ENCODE measurements around the gene FGFR4.

The FGFR4 gene

DNA sequence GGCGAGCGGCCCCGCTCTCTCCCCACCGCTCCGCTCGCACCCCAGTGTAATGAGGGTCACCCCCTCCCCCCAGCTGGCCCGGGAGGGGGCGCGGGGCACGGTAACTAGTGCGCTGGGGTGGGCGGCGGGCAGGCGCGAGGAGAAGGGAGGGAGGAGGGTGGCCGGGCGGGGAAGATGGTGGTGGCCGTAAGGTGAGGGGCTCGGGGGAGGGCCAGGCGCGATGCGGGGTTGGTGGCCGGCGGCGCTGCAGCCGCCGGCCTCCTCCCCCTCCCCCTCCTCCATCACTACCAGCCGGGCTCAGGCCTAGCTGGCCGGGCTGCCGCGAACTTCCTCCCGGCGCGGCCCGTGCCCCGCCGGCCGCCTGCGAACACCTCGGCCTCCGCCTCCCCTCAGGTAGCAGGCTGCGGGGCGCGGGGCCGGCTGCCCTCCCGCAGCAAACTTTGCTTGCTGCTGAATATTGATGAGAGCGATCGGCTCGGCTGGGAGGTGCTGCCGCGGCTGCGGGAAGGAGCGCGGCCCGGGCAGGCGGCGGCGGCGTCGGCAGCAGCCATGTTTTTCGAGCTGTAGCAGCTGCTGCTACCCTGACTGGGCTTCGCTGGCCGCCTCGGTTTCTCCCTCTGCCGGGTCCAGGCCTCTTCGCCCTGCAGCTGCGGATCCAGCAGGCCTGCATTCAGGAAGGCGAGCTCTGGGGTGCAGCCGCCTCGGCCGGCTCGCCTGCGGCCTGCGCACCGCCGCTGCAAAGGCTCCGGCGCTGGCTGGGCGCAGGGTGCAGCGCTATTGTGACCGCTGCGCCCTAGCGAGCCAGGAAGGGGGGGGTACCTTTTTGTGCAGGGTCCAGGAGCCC, 47.4 kb downstream of the FGFR4 start:
- DNase-seq (ENCODE audit: insufficient read length, low spot score) (no peak), FAIRE-seq (peak; percentile 28)
- TF ChIP-seq POLR2A (IDR thresholded peaks at IDR 0.05; ENCODE audit: low read depth, low read length) (peak; percentile 50; the same call in 1 of the 2 replicates), PAX5 (IDR thresholded peaks at IDR 0.05; ENCODE audit: insufficient read depth, low read length, severe bottlenecking) (no peak), TAF1 (IDR thresholded peaks at IDR 0.05; ENCODE audit: low read depth, low read length) (peak; percentile 67; the same call in 1 of the 2 replicates), POLR2AphosphoS5 (IDR thresholded peaks at IDR 0.05; ENCODE audit: low read depth, low read length) (peak; percentile 40), SPI1 (IDR thresholded peaks at IDR 0.05; ENCODE audit: low read depth, low read length) (peak; percentile 40; the same call in 1 of the 2 replicates), POU2F2 (IDR thresholded peaks at IDR 0.05; ENCODE audit: low read depth, low read length) (no peak)

DNA sequence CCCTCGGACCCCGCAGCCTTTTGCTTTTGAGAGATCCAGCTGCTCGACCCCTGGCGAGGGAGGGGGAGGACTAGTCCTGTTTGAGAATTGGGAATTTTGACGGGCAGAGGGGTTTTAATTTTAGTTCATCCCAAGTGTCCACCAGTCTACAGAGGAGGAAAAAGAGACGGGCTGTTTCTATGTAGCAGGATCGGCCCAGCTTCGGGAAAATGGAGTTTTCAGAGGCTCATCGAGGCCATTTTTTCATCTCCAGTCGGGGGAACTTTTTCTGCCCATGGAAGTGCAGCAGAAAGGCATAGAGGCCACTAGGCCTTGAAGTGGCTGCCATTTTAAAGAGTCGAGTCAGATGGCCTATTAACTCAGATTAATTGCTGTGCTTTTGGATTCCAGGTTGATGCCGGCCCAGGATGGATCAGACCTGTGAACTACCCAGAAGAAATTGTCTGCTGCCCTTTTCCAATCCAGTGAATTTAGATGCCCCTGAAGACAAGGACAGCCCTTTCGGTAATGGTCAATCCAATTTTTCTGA, 48.0 kb downstream of the FGFR4 start:
- TF ChIP-seq POLR2A (IDR thresholded peaks at IDR 0.05; ENCODE audit: low read depth, low read length) (no peak), PAX5 (IDR thresholded peaks at IDR 0.05; ENCODE audit: insufficient read depth, low read length, severe bottlenecking) (no peak), POU2F2 (IDR thresholded peaks at IDR 0.05; ENCODE audit: low read depth, low read length) (no peak), TAF1 (IDR thresholded peaks at IDR 0.05; ENCODE audit: low read depth, low read length) (no peak), SPI1 (IDR thresholded peaks at IDR 0.05; ENCODE audit: low read depth, low read length) (no peak), POLR2AphosphoS5 (IDR thresholded peaks at IDR 0.05; ENCODE audit: low read depth, low read length) (no peak)
- FAIRE-seq (no peak), DNase-seq (ENCODE audit: insufficient read length, low spot score) (no peak)

DNA sequence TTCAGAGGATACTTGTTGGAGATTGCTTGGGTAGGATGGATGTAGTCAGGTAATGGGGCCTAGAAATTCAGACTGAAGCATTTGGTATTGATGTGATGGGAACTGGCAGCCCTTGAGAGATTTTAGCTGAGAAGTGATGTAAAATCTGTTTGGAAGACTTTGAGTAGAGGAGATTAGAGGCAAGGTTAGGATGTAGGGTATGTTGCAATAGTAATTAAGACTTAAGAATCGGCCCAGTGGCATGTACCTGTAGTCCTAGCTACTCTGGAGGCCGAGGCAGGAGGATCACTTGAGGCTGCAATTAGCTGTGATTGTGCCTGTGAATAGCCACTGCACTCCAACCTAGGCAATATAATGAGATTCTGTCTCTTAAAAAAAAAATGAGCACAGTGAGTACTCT, 53.6 kb downstream of the FGFR4 start:
- no peak for FAIRE-seq
- DNase-seq (ENCODE audit: insufficient read length, low spot score): no peak

DNA sequence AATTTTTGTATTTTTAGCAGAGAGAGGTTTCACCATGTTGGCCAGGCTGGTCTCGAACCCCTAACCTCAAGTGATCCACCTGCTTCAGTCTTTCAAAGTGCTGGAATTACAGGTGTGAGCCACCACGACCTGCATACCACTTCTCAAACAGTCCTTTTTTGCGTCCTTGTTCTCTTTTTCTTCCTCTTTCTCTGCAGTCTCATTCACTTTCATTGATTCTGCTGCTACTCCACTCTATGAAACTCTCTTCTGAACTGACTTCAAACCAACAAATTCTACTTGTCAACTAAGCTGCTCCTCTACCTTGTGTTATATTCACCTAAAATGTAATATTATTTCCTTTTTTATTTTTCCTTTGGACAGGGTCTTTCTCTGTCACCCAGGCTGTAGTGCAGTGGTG, 54.8 kb downstream of the FGFR4 start:
- DNase-seq (ENCODE audit: insufficient read length, low spot score) (no peak), FAIRE-seq (no peak)
- TF ChIP-seq TAF1 (IDR thresholded peaks at IDR 0.05; ENCODE audit: low read depth, low read length): no peak
- no peak for TF ChIP-seq PAX5 (IDR thresholded peaks at IDR 0.05; ENCODE audit: insufficient read depth, low read length, severe bottlenecking)
- TF ChIP-seq SPI1 (IDR thresholded peaks at IDR 0.05; ENCODE audit: low read depth, low read length): no peak
- TF ChIP-seq POLR2A (IDR thresholded peaks at IDR 0.05; ENCODE audit: low read depth, low read length): no peak
- no peak for TF ChIP-seq POU2F2 (IDR thresholded peaks at IDR 0.05; ENCODE audit: low read depth, low read length)

More for the DNA sequence above, 53.6 kb downstream of the FGFR4 start:
- TF ChIP-seq POLR2AphosphoS5 (IDR thresholded peaks at IDR 0.05; ENCODE audit: low read depth, low read length): no peak
- no peak for TF ChIP-seq TAF1 (IDR thresholded peaks at IDR 0.05; ENCODE audit: low read depth, low read length)
- no peak for TF ChIP-seq PAX5 (IDR thresholded peaks at IDR 0.05; ENCODE audit: insufficient read depth, low read length, severe bottlenecking)
- TF ChIP-seq POLR2A (IDR thresholded peaks at IDR 0.05; ENCODE audit: low read depth, low read length): no peak
- TF ChIP-seq POU2F2 (IDR thresholded peaks at IDR 0.05; ENCODE audit: low read depth, low read length): no peak
- TF ChIP-seq SPI1 (IDR thresholded peaks at IDR 0.05; ENCODE audit: low read depth, low read length): no peak

DNA sequence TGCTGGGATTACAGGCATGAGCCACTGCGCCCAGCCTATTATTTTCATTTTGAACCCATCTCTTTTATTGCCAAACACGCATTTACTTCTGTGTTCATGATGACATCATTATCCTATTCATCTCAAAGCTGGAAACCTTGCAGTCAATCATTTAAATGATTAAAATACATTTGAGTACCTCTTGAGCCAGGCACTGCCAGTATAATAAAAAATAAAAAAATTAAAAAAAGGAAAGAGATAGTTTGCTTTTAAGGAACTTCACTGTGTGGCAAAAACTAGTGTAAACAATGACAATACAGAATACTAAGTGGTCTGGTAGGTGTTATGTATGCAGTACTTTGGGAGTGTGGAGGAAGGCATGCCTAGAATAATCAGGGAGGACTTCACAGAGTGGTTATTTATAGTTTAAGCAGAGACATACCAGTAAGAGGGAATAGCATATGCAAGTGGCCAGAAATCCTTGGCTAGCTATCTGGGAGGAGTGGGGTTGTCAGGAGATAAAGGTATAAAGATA, 55.4 kb downstream of the FGFR4 start:
- DNase-seq (ENCODE audit: insufficient read length, low spot score): no peak
- FAIRE-seq: no peak

DNA sequence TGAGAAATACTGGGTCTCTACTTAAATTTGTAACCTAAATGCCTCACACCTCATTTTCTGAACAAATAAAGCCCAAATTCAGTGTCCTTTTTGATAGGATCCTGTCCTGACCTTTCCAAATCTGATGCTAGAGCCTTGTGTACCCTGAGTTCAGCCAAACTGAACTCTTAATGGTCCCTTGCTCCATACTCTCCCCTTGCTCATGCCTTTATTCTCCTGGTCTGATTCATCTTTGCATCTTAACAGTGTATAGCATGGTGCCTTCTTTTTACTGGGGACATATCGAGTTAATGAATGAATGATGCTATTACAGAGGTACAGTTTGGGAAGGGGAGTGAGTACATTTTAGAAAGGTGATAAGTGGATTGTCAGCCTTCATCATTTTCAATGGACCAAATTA, 56.1 kb downstream of the FGFR4 start:
- no peak for DNase-seq (ENCODE audit: insufficient read length, low spot score)
- no peak for FAIRE-seq
- no peak for TF ChIP-seq TAF1 (IDR thresholded peaks at IDR 0.05; ENCODE audit: low read depth, low read length)

More for the DNA sequence above, 55.4 kb downstream of the FGFR4 start:
- no peak for TF ChIP-seq POLR2AphosphoS5 (IDR thresholded peaks at IDR 0.05; ENCODE audit: low read depth, low read length)
- no peak for TF ChIP-seq SPI1 (IDR thresholded peaks at IDR 0.05; ENCODE audit: low read depth, low read length)
- no peak for TF ChIP-seq POU2F2 (IDR thresholded peaks at IDR 0.05; ENCODE audit: low read depth, low read length)
- TF ChIP-seq POLR2A (IDR thresholded peaks at IDR 0.05; ENCODE audit: low read depth, low read length): no peak
- no peak for TF ChIP-seq PAX5 (IDR thresholded peaks at IDR 0.05; ENCODE audit: insufficient read depth, low read length, severe bottlenecking)
- TF ChIP-seq TAF1 (IDR thresholded peaks at IDR 0.05; ENCODE audit: low read depth, low read length): no peak

DNA sequence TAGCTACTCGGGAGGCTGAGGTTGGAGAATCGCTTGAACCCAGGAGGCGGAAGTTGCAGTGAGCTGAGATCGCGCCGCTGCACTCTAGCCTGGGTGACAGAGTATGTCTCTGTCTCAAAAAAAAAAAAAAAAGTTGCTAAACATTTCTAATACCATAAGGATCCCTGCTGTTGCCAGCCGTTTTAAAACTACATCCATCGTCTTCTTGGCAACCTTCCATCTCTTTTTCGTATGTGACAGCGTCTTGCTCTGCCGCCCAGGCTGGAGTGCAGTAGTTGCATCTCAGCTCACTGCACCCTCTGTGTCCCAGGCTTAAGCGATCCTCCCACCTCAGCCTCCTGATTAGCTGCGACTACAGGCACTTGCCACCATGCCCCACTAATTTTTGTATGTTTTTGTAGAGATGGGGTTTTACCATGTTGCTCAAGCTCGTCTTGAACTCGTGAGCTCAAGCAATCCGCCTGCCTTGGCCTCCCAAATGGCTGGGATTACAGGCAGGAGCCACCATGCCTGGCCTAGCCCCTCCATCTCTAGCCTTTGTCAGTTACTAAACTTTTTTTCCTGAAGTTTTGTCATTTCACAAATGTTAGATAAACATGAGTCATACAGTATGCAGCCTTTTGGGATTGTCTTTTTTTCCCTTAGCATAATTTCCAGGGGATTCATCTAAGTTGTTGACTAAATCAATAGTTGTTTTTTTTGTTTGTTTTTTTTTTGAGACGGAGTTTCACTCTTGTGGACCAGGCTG, 60.4 kb downstream of the FGFR4 start:
- TF ChIP-seq POU2F2 (IDR thresholded peaks at IDR 0.05; ENCODE audit: low read depth, low read length) (no peak), SPI1 (IDR thresholded peaks at IDR 0.05; ENCODE audit: low read depth, low read length) (no peak), POLR2AphosphoS5 (IDR thresholded peaks at IDR 0.05; ENCODE audit: low read depth, low read length) (no peak), PAX5 (IDR thresholded peaks at IDR 0.05; ENCODE audit: insufficient read depth, low read length, severe bottlenecking) (no peak), TAF1 (IDR thresholded peaks at IDR 0.05; ENCODE audit: low read depth, low read length) (no peak), POLR2A (IDR thresholded peaks at IDR 0.05; ENCODE audit: low read depth, low read length) (no peak)
- DNase-seq (ENCODE audit: insufficient read length, low spot score) (no peak), FAIRE-seq (no peak)
